ENCODE data around the gene CD99L2.

CD99L2 gene

DNA sequence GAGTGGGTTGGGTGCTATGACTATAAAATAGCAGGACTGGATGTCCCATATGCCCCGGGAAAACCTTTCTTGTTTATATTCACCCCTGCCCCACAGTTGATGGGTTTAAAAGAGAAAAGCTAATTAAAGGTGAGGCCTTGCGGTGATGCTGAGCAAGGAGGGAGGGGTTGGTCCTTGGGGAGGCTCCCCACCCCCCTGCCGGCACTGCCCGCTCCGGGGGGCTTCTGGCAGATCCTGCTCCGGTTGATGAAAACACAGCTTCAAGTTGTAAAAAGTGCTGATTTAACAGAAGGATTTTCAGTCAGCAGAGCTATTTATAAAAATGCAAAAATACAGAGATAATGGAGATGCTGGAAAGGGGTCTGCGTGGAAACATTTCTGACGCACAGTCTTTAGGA lies 136.7 kb downstream of the CD99L2 start:
- DNase-seq (ENCODE audit: low read depth), result no peak
- H3K4me3 ChIP-seq (replicated peaks; ENCODE audit: low read depth, low read length), result no peak overlapping the region
- TF ChIP-seq, protein P1, sequence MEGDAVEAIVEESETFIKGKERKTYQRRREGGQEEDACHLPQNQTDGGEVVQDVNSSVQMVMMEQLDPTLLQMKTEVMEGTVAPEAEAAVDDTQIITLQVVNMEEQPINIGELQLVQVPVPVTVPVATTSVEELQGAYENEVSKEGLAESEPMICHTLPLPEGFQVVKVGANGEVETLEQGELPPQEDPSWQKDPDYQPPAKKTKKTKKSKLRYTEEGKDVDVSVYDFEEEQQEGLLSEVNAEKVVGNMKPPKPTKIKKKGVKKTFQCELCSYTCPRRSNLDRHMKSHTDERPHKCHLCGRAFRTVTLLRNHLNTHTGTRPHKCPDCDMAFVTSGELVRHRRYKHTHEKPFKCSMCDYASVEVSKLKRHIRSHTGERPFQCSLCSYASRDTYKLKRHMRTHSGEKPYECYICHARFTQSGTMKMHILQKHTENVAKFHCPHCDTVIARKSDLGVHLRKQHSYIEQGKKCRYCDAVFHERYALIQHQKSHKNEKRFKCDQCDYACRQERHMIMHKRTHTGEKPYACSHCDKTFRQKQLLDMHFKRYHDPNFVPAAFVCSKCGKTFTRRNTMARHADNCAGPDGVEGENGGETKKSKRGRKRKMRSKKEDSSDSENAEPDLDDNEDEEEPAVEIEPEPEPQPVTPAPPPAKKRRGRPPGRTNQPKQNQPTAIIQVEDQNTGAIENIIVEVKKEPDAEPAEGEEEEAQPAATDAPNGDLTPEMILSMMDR (IDR thresholded peaks at IDR 0.05; ENCODE audit: low read length, missing control alignments), result no peak

DNA sequence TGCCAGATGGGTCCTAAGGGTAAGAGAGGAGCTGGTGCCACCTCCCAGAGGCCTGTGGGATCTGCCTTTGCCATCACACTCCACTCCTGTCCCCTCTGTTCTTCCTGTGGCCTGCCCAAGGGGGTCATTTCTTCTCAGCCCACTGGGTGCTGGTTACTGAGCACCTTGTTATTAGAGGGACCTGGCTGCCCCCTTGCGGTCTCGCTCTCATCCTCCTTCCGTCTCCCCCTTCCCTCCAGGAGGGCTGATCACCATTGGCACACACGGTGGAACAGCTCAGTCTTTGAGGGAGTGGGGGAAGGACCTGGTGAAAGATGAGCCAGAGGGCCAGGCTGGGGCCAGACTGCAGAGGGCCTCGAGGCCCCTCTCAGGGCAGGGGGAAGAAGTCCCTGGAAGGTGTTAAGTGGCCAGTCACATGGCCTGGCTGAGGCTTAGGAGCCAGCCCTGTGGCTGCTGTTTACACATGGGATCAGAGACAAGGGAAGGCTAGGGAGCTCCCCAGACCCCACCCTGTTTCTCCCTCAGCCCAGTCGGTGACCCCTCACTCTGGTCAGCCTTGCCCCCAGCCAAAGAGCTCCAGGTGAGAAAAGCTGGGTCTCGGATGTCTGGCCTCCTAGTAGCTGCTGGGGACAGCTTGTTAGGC lies 137.2 kb downstream of the CD99L2 start:
- TF ChIP-seq, protein P1 (IDR thresholded peaks at IDR 0.05; ENCODE audit: low read length, missing control alignments), result no peak

DNA sequence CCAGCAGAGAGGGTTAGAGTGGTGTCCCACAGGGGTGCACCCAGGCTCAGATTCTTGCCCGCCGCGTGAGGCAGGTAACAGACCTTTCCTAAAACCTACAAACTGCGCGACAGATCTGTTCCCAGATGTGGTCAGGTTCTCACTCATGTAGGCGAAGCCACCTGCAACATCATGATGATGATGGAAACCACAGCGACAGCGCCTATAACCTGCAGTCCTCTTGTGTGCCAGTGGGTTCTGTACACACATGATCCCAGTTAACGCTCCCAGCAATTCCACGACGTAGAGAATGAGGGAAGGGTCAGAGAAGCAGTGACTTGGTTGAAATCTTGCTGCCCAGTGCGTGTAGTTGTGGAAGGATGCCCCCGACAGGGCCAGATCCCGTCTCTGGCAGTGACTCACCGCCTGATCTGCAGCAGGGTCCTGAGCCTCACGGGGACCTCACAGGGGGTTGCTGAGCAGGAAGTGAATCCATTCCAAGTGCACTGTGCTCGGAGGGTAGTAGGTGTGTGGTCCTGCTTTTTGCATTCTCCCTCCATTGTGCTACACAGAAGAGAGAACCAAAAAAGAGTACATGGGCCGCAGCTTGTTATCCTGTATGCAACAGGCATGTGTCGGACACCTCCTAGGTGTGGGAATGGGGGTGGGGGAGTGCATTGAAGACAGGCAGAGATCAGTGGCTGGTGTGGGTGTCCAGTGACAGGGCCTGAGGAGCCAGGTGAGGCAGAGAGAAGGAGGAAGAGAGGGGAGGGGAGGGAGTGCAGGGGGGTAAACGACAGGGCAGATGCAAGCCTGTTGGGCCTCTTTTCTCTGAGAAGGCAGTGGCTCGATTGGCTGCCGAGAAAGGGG lies 138.7 kb downstream of the CD99L2 start:
- TF ChIP-seq, protein P1 (IDR thresholded peaks at IDR 0.05; ENCODE audit: low read length, missing control alignments), result no peak
- H3K4me3 ChIP-seq (replicated peaks; ENCODE audit: low read depth, low read length), result no peak overlapping the region
- no peak for DNase-seq (ENCODE audit: low read depth)

More for the DNA sequence above, 137.2 kb downstream of the CD99L2 start:
- no peak overlapping the region for H3K4me3 ChIP-seq (replicated peaks; ENCODE audit: low read depth, low read length)
- no peak for DNase-seq (ENCODE audit: low read depth)

DNA sequence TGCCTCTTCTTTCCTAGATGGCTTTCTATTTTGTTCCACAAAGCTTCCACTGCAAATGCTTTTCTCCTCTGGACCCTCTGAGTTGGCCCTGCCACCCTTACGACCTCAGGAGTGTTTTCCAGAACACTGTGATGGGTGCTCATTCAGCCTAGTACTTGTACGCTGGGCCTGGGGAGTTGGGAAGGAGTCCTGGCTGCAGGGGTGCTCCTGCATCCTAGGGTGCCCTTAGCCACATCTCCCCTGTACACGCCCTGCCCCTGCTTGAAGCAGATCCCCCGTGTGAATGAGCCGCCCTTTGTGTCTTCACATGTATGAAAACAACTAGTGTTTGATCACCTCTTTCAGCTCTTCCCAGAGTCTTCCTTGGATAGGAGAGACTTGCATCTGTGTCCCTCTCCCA lies 141.1 kb downstream of the CD99L2 start:
- H3K4me3 ChIP-seq (replicated peaks; ENCODE audit: low read depth, low read length), result no peak overlapping the region
- TF ChIP-seq, protein P1 (IDR thresholded peaks at IDR 0.05; ENCODE audit: low read length, missing control alignments), result no peak
- no peak for DNase-seq (ENCODE audit: low read depth)

DNA sequence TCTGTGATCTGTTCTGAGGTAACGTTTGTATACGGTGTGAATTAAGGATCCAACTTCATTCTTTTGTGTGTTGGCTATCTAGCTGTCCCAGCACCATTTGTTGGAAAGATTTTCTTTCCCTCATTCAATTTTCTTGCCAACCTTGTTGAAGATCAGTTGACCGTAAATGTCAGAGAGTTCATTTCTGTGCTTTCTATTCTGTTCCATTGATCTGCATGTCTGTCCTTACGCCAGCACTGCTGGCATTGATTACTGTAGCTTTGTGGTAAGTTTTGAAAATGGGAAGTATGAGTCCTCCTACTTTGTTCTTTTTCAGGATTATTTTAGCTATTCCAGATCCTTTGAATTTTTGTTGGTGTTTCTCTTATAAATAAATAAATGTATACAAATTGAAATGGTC lies 144.5 kb downstream of the CD99L2 start:
- TF ChIP-seq, protein P1 (IDR thresholded peaks at IDR 0.05; ENCODE audit: low read length, missing control alignments), result no peak
- DNase-seq (ENCODE audit: low read depth), result no peak

DNA sequence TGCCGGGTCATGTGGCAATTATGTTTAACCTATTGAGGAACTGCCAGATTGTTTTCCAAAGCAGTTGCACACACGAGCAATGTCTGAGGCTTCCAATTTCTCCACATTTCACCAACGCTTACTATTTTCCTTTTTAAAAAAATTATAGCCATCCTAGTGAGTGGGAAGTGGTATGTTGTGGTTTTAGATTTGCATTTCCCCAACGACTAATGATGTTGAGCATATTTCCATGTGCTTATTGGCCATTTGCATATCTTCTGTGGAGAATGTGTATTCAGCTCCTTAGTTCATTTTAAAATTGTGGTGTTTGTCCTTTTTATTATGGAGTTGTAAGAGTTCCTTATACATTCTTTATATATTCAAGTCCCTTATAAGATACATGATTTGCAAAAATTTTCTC lies 145.1 kb downstream of the CD99L2 start:
- no peak overlapping the region for H3K4me3 ChIP-seq (replicated peaks; ENCODE audit: low read depth, low read length)
- DNase-seq (ENCODE audit: low read depth), result no peak
- TF ChIP-seq, protein P1 (IDR thresholded peaks at IDR 0.05; ENCODE audit: low read length, missing control alignments), result no peak

More for the DNA sequence above, 144.5 kb downstream of the CD99L2 start:
- no peak overlapping the region for H3K4me3 ChIP-seq (replicated peaks; ENCODE audit: low read depth, low read length)
